NB4 (cell line): Measurements from ENCODE around the gene FBN1.

Experiments used
- CTCF ChIP-seq: IDR thresholded peaks from one replicate; pipeline ENCODE4 v1.5.1; 2012; ENCODE audit warnings: low read depth, low read length
- MYC ChIP-seq: IDR thresholded peaks from 2 replicates; pipeline ENCODE4 v1.6.1; 2011; ENCODE audit warnings: low read depth, low read length
- POLR2A ChIP-seq: IDR thresholded peaks from 2 replicates; pipeline ENCODE4 v1.6.1; 2011; ENCODE audit warnings: mild to moderate bottlenecking; ENCODE audit not compliant: insufficient read length; ENCODE audit errors: extremely low read depth

DNA sequence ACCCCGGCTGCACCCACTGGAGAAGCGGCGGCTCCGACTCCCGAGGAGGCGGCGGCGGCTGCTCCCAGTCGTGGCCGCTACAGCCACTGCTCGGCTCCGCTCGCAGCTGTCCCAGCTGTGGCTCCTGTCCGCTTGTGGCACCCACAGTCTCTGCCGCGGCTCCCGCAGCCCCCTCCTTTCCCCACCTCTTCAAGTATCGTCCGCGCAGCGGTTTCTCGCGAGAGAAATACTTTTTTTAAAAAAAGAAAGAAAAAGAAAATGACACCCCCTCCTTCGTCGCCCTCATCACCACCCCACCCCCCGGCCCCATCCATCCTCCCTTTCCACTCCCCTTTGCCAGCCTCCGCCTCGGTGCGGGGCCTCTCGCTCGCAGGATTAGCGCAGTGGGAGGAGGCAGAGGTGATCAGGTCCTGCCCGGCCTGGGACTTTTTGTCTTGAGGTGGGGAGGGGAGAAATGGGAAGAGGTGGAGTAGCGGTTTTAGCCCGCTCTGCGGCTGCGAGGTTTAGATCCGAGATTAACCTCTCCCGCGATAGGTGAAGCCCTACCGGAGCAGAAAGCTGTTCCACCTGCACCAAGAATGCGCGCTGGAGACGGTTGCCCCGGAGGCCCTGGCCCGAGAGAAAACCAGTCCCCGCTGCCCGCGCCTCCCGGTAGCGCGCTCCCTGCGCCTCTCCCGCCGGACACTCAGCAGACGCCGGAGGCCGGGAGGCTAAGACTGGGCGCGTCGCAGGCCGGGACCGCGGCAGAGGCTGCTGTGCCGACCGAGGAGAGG, at the start of gene FBN1:
- no peak for TF ChIP-seq MYC
- TF ChIP-seq CTCF: no peak
- no peak for TF ChIP-seq POLR2A
